Measurements from ENCODE around the gene CHAF1B.

CHAF1B gene

GRCh38 chr21:36428761-36429432, 43.7 kb downstream of the CHAF1B start:
- DNase-seq (ENCODE audit: low spot score), result no peak

GRCh38 chr21:36429947-36430546, 44.9 kb downstream of the CHAF1B start:
- DNase-seq (ENCODE audit: low spot score), result peak; percentile 44

GRCh38 chr21:36430841-36431240, 45.6 kb downstream of the CHAF1B start:
- no peak for DNase-seq (ENCODE audit: low spot score)

DNA sequence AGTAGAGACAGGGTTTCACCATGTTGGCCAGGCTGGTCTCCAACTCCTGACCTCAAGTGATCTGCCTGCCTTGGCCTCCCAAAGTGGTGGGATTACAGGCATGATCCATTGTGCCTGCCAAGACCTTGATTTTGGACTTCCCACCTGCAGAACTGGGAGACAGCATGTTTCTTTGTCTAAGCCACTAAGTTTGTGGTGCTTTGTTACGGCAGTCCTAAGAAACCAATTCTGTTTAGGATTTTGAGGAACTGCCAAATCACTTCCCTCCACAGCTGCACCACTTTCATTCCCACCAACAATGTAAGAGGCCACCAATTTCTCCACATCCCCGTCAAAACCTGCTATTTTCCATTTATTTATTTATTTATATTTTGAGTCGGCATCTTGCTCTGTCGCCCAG, 46.1 kb downstream of the CHAF1B start:
- no peak for DNase-seq (ENCODE audit: low spot score)

GRCh38 chr21:36433059-36433709, 48.0 kb downstream of the CHAF1B start:
- no peak for DNase-seq (ENCODE audit: low spot score)

- DNase-seq (ENCODE audit: low spot score), result no peak
Measured at GRCh38 chr21:36434144-36434543, 49.0 kb downstream of the CHAF1B start.

DNA sequence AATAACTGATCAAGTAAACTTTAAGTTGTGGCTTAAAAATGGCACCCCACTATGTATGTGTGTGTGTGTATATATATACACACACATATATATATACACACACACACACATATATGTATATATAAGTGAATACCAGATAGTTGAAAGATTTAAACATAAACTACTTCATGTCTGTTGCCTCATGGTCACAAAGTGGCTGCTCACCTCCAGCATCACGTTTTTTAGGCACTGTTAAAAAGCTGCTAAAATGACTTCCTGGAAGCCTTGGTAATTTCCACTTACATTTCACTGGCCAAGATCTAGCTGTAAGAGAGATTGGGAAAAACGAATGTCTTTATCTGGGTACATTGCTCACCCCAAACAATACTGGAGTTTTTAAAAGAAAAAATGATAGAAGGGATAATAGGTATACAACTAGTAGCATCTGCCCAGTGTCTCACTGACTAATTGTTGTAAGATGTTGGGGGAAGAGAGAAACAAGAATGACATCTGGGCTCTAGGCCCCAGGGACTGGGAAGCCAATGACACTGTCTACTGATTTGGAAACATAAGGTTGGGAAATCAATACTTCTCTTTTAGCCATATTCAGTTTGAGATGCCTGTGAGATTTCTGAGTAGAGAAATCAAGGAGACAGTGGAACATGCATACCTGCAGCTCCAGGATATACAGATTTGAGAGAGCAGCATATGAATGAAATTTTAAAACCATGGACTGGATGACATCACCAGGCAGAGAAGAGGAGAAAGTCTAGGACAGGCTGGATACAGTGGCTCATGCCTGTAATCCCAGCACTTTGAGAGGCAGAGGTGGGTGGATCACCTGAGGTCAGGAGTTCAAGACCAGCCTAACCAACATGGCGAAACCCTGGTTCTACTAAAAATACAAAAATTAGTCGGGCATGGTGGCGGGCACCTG, 51.9 kb downstream of the CHAF1B start:
- no peak for DNase-seq (ENCODE audit: low spot score)

DNA sequence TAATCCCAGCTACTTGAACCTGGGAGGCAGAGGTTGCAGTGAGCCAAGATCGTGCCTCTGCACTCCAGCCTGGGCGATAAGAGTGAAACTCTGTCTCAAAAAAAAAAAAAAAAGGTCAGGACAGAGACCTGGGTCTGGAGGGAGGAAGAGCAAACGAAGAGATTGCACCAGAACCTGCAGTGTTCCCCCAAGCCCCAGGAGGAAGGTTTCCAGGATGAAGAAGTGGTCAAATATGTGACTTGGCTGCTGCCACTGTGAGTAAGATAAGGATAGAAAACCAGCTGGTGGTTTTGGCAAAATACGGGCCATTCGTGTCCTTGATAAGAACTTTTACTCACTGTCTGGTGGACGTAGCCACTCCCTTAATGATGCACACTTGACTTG, 52.5 kb downstream of the CHAF1B start:
- DNase-seq (ENCODE audit: low spot score), result no peak

DNA sequence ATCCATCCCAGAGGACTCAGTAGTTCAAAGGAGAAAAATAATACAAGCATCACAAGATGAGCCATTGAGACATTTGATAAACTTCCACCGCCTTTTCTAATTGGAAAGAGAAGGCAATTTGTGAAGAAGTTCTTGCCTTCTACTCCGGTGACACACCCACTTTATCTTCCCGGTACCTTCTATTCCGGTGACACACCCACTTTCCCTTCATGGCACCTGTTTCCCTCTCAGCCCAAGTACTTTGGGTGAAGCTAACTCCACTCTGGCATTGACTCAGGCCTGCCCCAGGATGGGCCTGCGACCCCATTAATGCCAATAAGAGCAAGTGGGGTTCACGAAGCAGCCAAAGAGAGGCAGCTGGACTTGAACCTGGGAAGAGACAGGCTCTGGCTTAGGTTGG, 56.5 kb downstream of the CHAF1B start:
- no peak for DNase-seq (ENCODE audit: low spot score)

DNA sequence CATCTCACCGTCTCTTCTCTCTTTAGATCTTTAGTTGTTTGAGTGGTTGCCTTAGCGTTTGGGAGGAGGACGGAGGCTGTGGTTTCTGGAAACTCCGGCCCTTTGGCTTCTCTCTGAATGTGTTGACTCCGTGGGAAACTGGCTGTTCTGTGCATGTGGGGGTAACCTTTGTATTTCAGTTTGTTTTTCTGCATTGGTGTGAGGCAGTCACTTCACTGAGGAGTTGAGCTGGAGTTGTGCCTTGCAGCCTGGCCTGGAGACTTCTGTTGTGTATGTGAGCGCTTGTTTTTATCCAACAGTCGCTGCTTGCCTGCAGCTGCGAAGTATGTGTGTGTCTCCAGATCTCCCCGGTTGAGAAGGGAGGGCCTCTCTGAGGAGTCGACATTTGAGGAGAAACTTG, 61.1 kb downstream of the CHAF1B start:
- DNase-seq (ENCODE audit: low spot score), result no peak

DNA sequence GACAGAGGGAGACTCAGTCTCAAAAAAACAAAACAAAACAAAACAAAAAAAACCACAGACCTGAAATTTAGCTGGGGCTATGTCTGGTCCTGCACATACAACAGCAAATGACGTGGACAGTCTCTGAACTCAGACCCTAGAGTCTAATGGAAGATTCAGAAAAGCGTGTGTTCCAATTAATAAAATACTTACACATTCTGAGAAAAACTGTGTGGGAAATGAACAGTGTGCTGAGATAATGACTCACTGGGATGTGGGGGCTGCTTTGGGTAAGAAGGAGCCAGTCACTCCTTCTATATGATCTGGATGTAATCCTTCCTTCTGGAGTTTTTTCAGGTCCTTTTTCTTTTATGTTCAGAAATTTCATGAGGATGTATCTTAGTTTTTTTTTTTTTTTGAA, 65.3 kb downstream of the CHAF1B start:
- no peak for DNase-seq (ENCODE audit: low spot score)

DNA sequence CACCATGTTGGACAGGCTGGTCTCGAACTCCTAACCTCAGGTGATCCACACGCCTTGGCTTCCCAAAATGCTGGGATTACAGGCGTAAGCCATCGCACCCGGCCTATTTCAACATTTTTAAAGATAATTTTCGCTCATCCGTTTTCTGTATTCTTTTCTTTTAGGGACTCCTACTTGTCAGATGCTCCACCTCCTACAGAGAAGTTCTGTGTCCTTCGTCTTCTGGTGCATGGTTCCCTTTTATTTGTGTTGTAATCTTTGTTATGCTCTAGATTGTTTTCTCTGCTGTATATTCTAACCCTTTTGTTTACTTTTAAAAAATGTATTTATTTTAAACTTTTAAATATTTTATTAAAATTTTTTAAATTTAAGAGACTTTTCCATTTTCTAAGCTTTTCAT, 66.3 kb downstream of the CHAF1B start:
- DNase-seq (ENCODE audit: low spot score), result no peak

- no peak for DNase-seq (ENCODE audit: low spot score)
Measured at GRCh38 chr21:36452281-36452825, 67.2 kb downstream of the CHAF1B start.

DNA sequence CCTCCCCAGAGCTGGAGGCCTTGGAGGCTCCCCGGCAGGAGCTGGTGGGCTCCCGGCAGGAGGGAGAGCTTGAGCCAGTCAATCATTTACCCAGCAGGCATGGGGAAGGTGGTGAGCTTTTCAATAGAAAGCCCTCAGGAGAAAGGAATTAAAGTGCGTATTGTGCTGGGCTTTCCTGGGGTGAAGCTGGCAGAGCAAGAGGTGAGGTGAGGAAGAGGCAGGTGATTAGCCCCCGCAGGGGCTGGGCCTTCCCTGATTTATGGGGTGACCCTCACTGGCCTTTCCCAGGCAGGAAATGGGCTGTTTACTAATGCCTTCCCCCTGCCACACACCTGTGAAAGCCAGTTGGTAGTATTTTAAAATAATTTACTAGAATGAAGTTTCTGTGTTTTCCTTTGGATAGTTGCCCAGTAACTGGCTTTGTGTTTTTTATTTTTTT, 68.9 kb downstream of the CHAF1B start:
- DNase-seq (ENCODE audit: low spot score), result no peak

DNA sequence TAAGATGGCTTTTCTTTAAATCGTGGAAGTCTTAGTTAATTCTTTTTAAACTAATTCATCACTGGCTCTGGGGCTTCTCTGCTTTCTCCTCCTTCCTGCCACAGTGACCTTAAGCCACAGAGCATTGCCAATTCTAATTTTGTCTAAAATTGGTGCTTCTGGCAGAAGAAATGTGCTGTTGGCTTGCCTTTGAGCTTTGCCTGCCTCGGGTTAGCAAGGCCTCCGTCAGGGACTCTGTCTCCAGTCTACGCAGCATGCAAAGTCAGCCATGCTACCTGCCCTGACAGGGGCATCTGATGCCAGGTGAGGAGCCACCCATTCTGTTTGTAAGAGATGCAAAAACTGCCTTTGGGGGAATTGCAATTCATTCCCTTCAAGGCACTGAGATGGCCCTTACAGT, 69.5 kb downstream of the CHAF1B start:
- no peak for DNase-seq (ENCODE audit: low spot score)

DNA sequence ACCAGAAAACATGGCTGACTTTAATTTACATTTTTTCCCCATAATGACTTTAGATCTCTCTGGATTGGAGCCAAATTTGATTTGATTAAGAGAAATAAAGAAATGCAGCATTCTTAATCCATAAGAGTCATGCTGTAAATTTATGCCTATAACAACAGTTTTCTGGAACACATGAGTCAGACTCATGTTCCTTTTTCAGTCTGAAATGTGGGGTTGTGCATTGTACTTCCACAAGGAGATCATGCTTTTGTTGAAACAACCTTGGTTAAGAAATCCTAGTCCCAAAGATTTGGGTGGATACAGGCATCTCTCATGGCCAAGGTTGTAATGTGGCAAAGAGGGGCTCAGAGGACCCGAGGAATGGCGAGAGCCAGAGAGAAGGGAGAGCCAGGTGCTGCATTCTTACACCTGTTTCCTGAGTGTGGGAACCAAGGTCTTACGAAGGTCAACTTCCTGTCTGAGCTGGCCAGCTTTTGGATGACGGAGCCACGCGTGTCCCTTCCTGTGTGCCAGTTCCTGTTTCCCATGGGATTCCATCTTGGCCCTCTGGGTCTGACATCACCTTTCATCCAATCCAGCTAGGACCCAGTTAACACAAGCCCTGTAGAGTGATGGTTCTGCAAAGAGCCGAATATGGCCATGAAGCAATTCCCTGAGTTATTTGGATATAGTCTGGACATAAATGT, 71.7 kb downstream of the CHAF1B start:
- no peak for DNase-seq (ENCODE audit: low spot score)

GRCh38 chr21:36459098-36459497, 73.9 kb downstream of the CHAF1B start:
- DNase-seq (ENCODE audit: low spot score), result no peak

DNA sequence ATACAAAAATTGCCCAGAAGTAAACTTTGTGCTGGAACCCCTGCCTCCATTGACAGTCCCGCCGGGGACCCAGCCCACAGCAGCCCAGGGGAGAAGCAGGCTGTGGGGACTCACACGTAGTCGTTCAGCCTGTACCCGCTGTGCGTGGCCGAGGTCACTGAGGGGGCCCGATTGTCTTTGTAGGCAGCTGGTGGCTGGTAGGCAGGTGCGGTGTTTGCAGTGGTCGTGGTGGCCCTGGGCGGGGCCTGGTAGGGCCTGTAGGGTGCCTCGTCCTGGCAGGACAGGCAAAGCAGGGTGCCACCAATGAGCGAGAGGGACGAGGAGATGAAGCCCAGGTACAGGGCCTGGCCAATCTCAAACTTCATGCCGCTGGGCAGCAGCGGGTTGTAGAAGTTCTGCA, 75.7 kb downstream of the CHAF1B start:
- DNase-seq (ENCODE audit: low spot score), result no peak

GRCh38 chr21:36461277-36461917, 76.2 kb downstream of the CHAF1B start:
- DNase-seq (ENCODE audit: low spot score), result no peak

DNA sequence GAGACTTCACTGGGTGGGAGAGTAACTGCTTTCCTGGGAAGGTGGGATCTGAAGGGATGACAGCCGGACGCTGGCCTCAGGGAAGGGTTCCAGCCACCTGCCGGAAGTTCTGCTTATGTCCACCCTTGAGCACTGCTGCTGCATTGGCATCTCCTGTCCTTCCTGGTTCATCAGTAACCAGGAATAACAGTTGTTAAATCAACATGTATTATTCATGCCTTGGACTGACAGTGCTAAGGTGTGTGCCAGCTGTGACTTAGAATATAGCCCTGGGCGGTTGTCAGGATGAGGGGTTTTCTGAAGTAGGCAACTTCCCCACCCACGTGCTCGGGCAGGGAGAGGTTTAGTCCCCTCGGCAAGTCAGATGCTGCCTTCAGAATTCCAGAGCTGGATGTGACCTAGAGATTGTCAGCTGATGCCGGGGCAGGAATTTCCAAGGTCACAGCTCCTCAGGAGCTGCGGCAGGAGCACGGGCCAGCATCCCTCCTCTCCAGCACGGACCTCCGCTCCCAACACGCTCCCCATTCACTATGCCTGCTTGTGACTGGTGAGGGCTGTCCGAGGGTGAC, 76.8 kb downstream of the CHAF1B start:
- no peak for DNase-seq (ENCODE audit: low spot score)

- no peak for DNase-seq (ENCODE audit: low spot score)
Measured at GRCh38 chr21:36463204-36463603, 78.0 kb downstream of the CHAF1B start.
